GM18502 (cell line): ENCODE measurements around the gene SFMBT2.

ENCODE experiments used
- ATAC-seq: cut with Tn5 transposase; IDR thresholded peaks from one replicate; pipeline ENCODE4 v1.9.1; 2021; ENCODE audit warnings: mild to moderate bottlenecking; ENCODE audit not compliant: unreplicated experiment, poor library complexity

Gene SFMBT2

GRCh38 chr10:7410862-7411670, at the start of gene SFMBT2:
Gene SFMBT2, minus strand, starts transcription at chr10:7411034. Its CDS starts 29,136 bp downstream, at chr10:7381898.
- peak; percentile 45 for ATAC-seq

GRCh38 chr10:7460006-7460405, 49.2 kb upstream of the SFMBT2 start:
- no peak for ATAC-seq

DNA sequence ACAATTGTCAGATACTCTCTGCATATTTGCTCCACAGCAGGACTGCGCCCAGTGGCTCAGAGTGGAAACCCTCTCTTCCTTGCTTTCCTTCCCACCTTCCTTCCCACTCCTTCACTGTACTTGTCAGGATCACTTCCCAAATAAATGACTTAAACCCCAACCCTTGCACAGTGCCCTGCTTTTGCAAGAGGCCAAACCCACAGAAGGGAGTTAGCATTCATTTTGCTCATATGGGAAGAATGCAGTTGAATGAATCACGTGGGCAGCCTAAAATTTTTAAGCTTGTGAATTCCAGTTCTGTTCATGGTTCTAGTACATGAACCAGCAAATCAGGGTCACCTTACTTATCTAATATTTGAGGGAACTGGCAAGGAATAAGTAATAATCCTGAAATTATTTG, 47.7 kb upstream of the SFMBT2 start:
- no peak for ATAC-seq

DNA sequence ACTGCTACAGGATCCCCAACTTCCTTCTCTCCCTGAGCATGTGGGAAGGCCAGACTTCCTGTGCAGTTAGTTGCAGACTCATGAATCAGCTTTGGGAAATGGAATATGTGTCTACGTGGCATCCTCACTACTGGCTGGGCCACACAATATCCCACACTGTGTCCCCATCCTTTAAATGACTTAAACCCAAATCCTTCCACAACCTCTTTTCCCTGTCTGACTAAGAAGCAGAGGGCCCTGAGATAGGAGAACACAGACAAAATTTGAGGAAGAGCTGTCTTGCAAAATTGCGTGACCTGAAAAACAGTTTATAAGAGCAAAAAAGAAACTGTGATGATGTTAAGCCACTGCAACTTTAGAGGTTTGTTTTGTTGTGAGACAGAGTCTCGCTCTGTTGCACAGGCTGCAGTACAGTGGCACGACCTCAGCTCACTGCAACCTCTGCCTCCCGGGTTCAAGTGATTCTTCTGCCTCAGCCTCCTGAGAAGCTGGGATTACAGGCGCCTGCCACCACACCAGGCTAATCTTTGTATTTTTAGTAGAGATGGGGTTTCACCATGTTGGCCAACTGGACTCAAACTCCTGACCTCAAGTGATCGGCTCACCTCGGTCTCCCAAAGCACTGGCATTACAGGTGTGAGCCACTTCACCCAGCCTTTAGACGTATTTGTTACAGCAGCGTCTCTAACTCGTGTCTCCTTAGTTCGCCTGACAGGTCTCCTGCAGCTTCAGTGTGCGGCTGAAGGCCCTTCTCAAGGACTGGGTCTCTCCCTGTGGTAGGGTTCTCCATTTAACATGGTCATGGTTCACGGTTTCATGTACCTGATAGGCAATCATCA, 46.9 kb upstream of the SFMBT2 start:
- ATAC-seq: peak; percentile 87

DNA sequence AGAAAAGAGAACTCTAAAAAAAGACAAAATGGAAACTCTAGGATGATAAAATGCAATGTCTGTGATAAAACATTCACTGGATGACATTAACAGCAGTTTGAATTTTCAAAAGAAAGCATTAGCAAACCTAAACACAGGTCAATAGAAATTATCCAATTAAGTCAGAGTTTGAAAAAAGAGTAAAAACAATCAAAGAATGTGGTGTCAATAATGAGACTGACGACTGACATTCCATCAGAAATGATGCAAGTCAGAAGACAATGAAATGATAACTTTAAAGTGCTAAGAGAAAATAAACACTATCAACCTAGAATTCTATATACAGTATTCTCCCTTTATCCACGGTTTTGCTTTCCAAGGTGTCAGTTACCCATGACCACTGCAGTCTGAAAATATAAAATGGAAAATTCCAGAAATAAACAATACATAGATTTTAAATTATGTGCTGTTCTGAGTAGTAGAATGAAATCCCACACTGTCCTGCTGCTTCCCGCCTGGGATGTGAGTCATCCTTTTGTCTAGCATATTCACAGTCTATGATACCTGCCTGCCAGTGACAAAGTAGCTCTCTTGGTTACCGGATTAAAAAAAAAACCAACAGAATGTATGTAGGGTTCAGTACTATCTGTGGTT, 38.3 kb upstream of the SFMBT2 start:
- ATAC-seq: no peak

- ATAC-seq: peak; percentile 88
These were observed 34.8 kb upstream of the SFMBT2 start for GRCh38 chr10:7445474-7446185.

GRCh38 chr10:7444551-7445121, 33.8 kb upstream of the SFMBT2 start:
- no peak for ATAC-seq

GRCh38 chr10:7443036-7443435, 32.2 kb upstream of the SFMBT2 start:
- ATAC-seq: no peak

GRCh38 chr10:7441403-7442147, 30.7 kb upstream of the SFMBT2 start:
- no peak for ATAC-seq

GRCh38 chr10:7439696-7440095, 28.9 kb upstream of the SFMBT2 start:
- no peak for ATAC-seq

- ATAC-seq: no peak
These were observed 27.6 kb upstream of the SFMBT2 start for GRCh38 chr10:7438196-7438986.

DNA sequence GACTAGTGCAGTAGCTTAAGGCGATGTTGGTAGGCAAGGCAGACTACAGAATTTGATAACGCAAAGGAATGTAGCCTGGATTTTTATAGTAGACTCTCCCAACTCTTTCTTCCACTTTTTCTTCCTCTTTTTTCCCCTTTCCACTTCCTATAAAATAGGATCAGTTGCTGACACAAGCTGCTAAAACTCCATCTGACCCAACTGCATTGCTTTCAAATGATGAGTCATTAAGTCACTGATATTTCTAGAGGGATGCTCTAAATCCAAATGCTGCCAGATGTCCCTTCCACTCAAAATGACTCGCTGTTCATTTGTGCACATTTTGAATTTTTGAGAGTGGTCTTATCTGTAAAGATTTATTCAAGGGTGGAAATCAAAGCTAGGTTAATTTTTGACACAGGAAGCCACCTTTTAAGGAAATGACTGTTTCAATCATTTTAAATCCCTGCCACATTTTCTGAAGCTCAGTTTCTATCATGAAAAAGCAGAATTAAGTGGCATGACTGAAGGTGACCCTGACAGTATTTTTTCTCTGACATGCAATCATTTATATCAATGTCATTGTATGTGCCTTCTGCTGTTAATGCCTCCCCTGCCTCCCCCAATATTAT, 25.8 kb upstream of the SFMBT2 start:
- ATAC-seq: no peak

- ATAC-seq: peak; percentile 68
These were observed 24.8 kb upstream of the SFMBT2 start for GRCh38 chr10:7435674-7436073.

GRCh38 chr10:7434378-7434777, 23.5 kb upstream of the SFMBT2 start:
- ATAC-seq: no peak

DNA sequence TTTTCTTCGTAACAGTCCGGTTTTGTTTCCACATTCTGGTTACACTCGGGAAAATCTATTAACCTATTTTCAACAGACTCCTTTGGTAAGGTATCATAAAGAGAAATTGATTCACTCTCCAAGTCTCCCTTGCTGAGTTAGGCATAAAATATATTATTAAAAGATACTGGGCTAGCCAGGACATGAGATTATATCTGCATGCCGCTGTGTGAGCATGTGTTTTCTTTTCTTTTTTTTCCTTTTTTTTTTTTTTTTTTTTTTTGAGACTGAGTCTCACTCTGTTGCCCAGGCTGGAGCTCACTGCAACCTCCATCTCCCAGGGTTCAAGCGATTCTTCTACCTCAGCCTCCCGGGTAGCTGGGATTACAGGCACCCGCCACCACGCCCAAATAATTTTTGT, 23.0 kb upstream of the SFMBT2 start:
- ATAC-seq: no peak

GRCh38 chr10:7432884-7433726, 22.3 kb upstream of the SFMBT2 start:
- no peak for ATAC-seq

- no peak for ATAC-seq
These were observed 18.0 kb upstream of the SFMBT2 start for GRCh38 chr10:7428673-7429350.
